H1 (cell line): ENCODE measurements around the gene DTX4. TPM values are rescaled to one million over a fixed set of nuclear protein-coding genes. Genes with fewer than 3 reads are reported as not detected.

Source experiments
- CTCF ChIA-PET: fragments of 300-600 bp; sonication (Branson Sonifier 250); formaldehyde crosslinking; loops from one replicate; lab custom pipeline; 2021; ENCODE audit not compliant: partially characterized antibody; lab: Charles Lee
- POLR2A ChIA-PET: fragments of 300-600 bp; sonication (Branson Sonifier 250); formaldehyde crosslinking; loops from one replicate; lab custom pipeline; 2021; ENCODE audit warnings: inconsistent platforms; ENCODE audit not compliant: partially characterized antibody; lab: Charles Lee
- DNase-seq, 2 experiments: peaks; one replicate each; pipeline versions ENCODE4 v3.0.0 to v3.0.0-alpha.2; 2010 to 2022; ENCODE audit warnings: low spot score in 2 of 2, low read depth in 1 of 2, mixed read lengths in 1 of 2
- FAIRE-seq: peaks from 2 replicates; lab custom pipeline; 2011; peaks lifted over from hg19 to GRCh38; lab: Jason Lieb, UNC
- H2AFZ ChIP-seq: 2 replicates; pipeline ENCODE4 v1.8.1; 2012; ENCODE audit warnings: low read length, inconsistent platforms
- H2AK5ac ChIP-seq: 2 replicates; pipeline ENCODE4 v1.6.1; 2013; ENCODE audit warnings: low read depth, low read length
- H2BK120ac ChIP-seq: replicated peaks from 2 replicates; pipeline ENCODE3; 2013; ENCODE audit warnings: low read depth, low read length, inconsistent platforms
- H2BK12ac ChIP-seq: 2 replicates; pipeline ENCODE4 v1.6.1; 2013; ENCODE audit warnings: low read depth, low read length
- H2BK15ac ChIP-seq: 2 replicates; pipeline ENCODE4 v1.6.1; 2013; ENCODE audit warnings: low read length
- H2BK20ac ChIP-seq: 2 replicates; pipeline ENCODE4 v1.6.1; 2013; ENCODE audit warnings: low read length
- H2BK5ac ChIP-seq: 2 replicates; pipeline ENCODE4 v1.6.1; 2013; ENCODE audit warnings: low read depth, low read length
- H3K14ac ChIP-seq: 2 replicates; pipeline ENCODE4 v1.6.1; 2013; ENCODE audit warnings: inconsistent platforms; ENCODE audit not compliant: insufficient read length
- H3K18ac ChIP-seq: 2 replicates; pipeline ENCODE4 v1.6.1; 2013; ENCODE audit warnings: low read length; ENCODE audit errors: extremely low read depth
- H3K23ac ChIP-seq: 2 replicates; pipeline ENCODE4 v1.6.1; 2013; ENCODE audit warnings: inconsistent platforms; ENCODE audit not compliant: insufficient read length
- H3K23me2 ChIP-seq: 2 replicates; pipeline ENCODE4 v1.6.1; 2013; ENCODE audit warnings: low read depth, low read length
- H3K27ac ChIP-seq: 2 replicates; pipeline ENCODE4 v1.6.1; 2011; ENCODE audit warnings: low read depth, low read length, inconsistent platforms
- H3K27me3 ChIP-seq, 4 experiments: replicated peaks in 1 of 4; 1 replicate in 1 of 4; 2 replicates in 3 of 4; pipeline versions ENCODE4 v1.6.1 to v1.8.1; 2011 to 2013; ENCODE audit warnings: low read length in 3 of 4, mild to moderate bottlenecking in 3 of 4, inconsistent platforms in 2 of 4, mixed read lengths in 2 of 4, moderate library complexity in 1 of 4; ENCODE audit not compliant: control insufficient read depth in 3 of 4, insufficient read depth in 3 of 4; ENCODE audit errors: extremely low read depth in 1 of 4
- H3K36me3 ChIP-seq, 4 experiments: 2 replicates each; pipeline versions ENCODE4 v1.6.1 to v1.8.1; 2011 to 2013; ENCODE audit warnings: mild to moderate bottlenecking in 4 of 4, low read length in 3 of 4, moderate library complexity in 2 of 4, control low read depth in 1 of 4, inconsistent platforms in 1 of 4; ENCODE audit not compliant: insufficient read depth in 4 of 4, control insufficient read depth in 2 of 4
- H3K4ac ChIP-seq: replicated peaks from 2 replicates; pipeline ENCODE3; 2013; ENCODE audit warnings: low read length, low read depth, mixed read lengths, inconsistent platforms; ENCODE audit not compliant: insufficient read length
- H3K4me1 ChIP-seq, 4 experiments: replicated peaks in 1 of 4; 1 replicate in 1 of 4; 2 replicates in 3 of 4; pipeline versions ENCODE4 v1.6.1 to v1.8.1; 2011 to 2013; ENCODE audit warnings: low read length in 3 of 4, inconsistent platforms in 2 of 4, mixed read lengths in 1 of 4; ENCODE audit not compliant: insufficient read depth in 4 of 4, control insufficient read depth in 3 of 4
- H3K4me2 ChIP-seq, 2 experiments: 2 replicates each; pipeline versions ENCODE4 v1.6.1 to v1.8.1; 2011 to 2013; ENCODE audit warnings: low read depth in 2 of 2, low read length in 2 of 2, control low read depth in 1 of 2, inconsistent platforms in 1 of 2, mild to moderate bottlenecking in 1 of 2; ENCODE audit not compliant: insufficient read depth in 1 of 2
- H3K4me3 ChIP-seq, 4 experiments: fragments of 200-600, 300-600 bp in 1 of 4; sonication (generic), shearing (Covaris generic), sonication (Bioruptor Twin) in 1 of 4; 2 replicates each; pipeline versions ENCODE4 v1.5.1 to v1.8.1; 2011 to 2016; ENCODE audit warnings: low read length in 4 of 4, low read depth in 3 of 4, control low read depth in 2 of 4, inconsistent platforms in 2 of 4, mild to moderate bottlenecking in 2 of 4, mixed read lengths in 1 of 4, moderate library complexity in 1 of 4; ENCODE audit not compliant: insufficient read depth in 2 of 4; ENCODE audit errors: extremely low read depth in 1 of 4
- H3K56ac ChIP-seq: replicated peaks from 2 replicates; pipeline ENCODE3; 2013; ENCODE audit warnings: low read depth, mild to moderate bottlenecking, mixed read lengths, low read length, inconsistent platforms; ENCODE audit not compliant: insufficient read length
- H3K79me1 ChIP-seq: 2 replicates; pipeline ENCODE4 v1.6.1; 2013; ENCODE audit warnings: low read depth, low read length, control low read depth
- H3K79me2 ChIP-seq, 2 experiments: 2 replicates each; pipeline versions ENCODE4 v1.6.1 to v1.8.1; 2012 to 2013; ENCODE audit warnings: low read length in 2 of 2, mild to moderate bottlenecking in 2 of 2, inconsistent platforms in 1 of 2; ENCODE audit not compliant: insufficient read depth in 2 of 2, control insufficient read depth in 1 of 2
- H3K9ac ChIP-seq, 4 experiments: replicated peaks in 1 of 4; 1 replicate in 1 of 4; 2 replicates in 3 of 4; pipeline versions ENCODE4 v1.6.1 to v1.8.1; 2011 to 2013; ENCODE audit warnings: low read depth in 3 of 4, low read length in 3 of 4, control low read depth in 2 of 4, mild to moderate bottlenecking in 2 of 4, moderate library complexity in 2 of 4, inconsistent platforms in 1 of 4; ENCODE audit errors: extremely low read depth in 1 of 4
- H3K9me3 ChIP-seq, 2 experiments: 2 replicates each; pipeline versions ENCODE4 v1.6.1 to v1.8.1; 2012 to 2013; ENCODE audit warnings: mild to moderate bottlenecking in 2 of 2, moderate library complexity in 2 of 2, control low read depth in 1 of 2, inconsistent platforms in 1 of 2, low read depth in 1 of 2, low read length in 1 of 2, mixed read lengths in 1 of 2; ENCODE audit not compliant: insufficient read depth in 2 of 2
- H4K20me1 ChIP-seq, 2 experiments: replicated peaks in 1 of 2; 2 replicates each; pipeline versions ENCODE3 to v1.8.1; 2011 to 2013; ENCODE audit warnings: inconsistent platforms in 2 of 2, low read length in 2 of 2, mild to moderate bottlenecking in 1 of 2; ENCODE audit not compliant: insufficient read depth in 2 of 2, control insufficient read depth in 1 of 2
- H4K5ac ChIP-seq: 2 replicates; pipeline ENCODE4 v1.6.1; 2013; ENCODE audit warnings: low read length, low read depth, mixed read lengths, inconsistent platforms; ENCODE audit not compliant: insufficient read length
- H4K8ac ChIP-seq: 2 replicates; pipeline ENCODE4 v1.8.0; 2013; ENCODE audit warnings: mild to moderate bottlenecking, moderate library complexity, low read length, inconsistent platforms; ENCODE audit not compliant: insufficient read depth; ENCODE audit errors: extremely low read depth
- H4K91ac ChIP-seq: replicated peaks from 2 replicates; pipeline ENCODE3; 2013; ENCODE audit warnings: low read length, mixed read lengths, inconsistent platforms; ENCODE audit not compliant: insufficient read length
- CHD1 ChIP-seq: IDR thresholded peaks from 2 replicates; pipeline ENCODE4 v1.6.1; 2012; ENCODE audit warnings: low read depth, low read length, improper control_type of control experiment
- CTCF ChIP-seq, 3 experiments: IDR thresholded peaks; 1 replicate in 2 of 3; 2 replicates in 1 of 3; pipeline versions ENCODE4 v1.5.1 to v1.6.1; 2011; ENCODE audit warnings: low read length in 3 of 3, mild to moderate bottlenecking in 3 of 3, inconsistent platforms in 2 of 3, low read depth in 1 of 3, moderate library complexity in 1 of 3; ENCODE audit not compliant: insufficient read depth in 1 of 3; ENCODE audit errors: control extremely low read depth in 1 of 3
- KDM4A ChIP-seq: IDR thresholded peaks from one replicate; pipeline ENCODE4 v1.7.1; 2012; ENCODE audit warnings: low read depth, mild to moderate bottlenecking, moderate library complexity, low read length, inconsistent platforms; ENCODE audit not compliant: severe bottlenecking
- RAD21 ChIP-seq, 2 experiments: IDR thresholded peaks in 1 of 2; conservative IDR thresholded peaks in 1 of 2; 2 replicates each; pipeline ENCODE4 v1.6.1; 2011; ENCODE audit warnings: low read depth in 2 of 2, low read length in 2 of 2, improper control_type of control experiment in 1 of 2, inconsistent platforms in 1 of 2, mild to moderate bottlenecking in 1 of 2, moderate library complexity in 1 of 2
- RNF2 ChIP-seq: fragments of 200-900, 300-1000 bp; sonication (generic); IDR thresholded peaks from 2 replicates; pipeline ENCODE4 v1.7.1; 2016; ENCODE audit warnings: borderline replicate concordance, low read depth, mild to moderate bottlenecking, antibody characterized with exemption, low read length; ENCODE audit not compliant: poor library complexity, severe bottlenecking; ENCODE audit errors: missing control alignments
- SP1 ChIP-seq: IDR thresholded peaks from 2 replicates; pipeline ENCODE4 v1.6.1; 2011; ENCODE audit warnings: low read depth, low read length
- TEAD4 ChIP-seq: IDR thresholded peaks from 2 replicates; pipeline ENCODE4 v1.6.1; 2012; ENCODE audit warnings: low read depth, low read length, inconsistent platforms, mixed read lengths
- WGBS, 2 experiments: shearing (Covaris generic) in 1 of 2; methylation state at CpG; one replicate each; pipeline versions ENCODE4 v1.1.6 to v1.1.7; 2013 to 2015; ENCODE audit warnings: low lambda C conversion rate in 2 of 2, mixed read lengths in 2 of 2, inconsistent platforms in 1 of 2, low coverage in 1 of 2, missing lambda C conversion rate in 1 of 2; ENCODE audit not compliant: insufficient replicate concordance in 2 of 2, insufficient coverage in 1 of 2, insufficient read length in 1 of 2; ENCODE audit errors: extremely low coverage in 1 of 2, missing lambda C conversion rate in 1 of 2; 5-methylcytosine and 5-hydroxymethylcytosine counted together
- polyA plus RNA-seq, 7 experiments: library from polyadenylated mRNA; depleted of rRNA in 3 of 7; stranded (reverse) in 5 of 7; unstranded in 2 of 7; fragments of >200 nt in 5 of 7; fragments of 200-250 nt in 2 of 7; gene quantifications; 1 replicate in 5 of 7; 2 replicates in 1 of 7; 4 replicates in 1 of 7; pipeline versions ENCODE4 v1.2.1 to v1.2.3, GENCODE V29; 2011 to 2013; ENCODE audit warnings: missing spikeins in 2 of 7, mixed read lengths in 2 of 7
- total RNA-seq: library from RNA; stranded (reverse); fragmentation: NEBNext Ultra II Directional; extraction: Animal tissue kit (Norgen Biotek cat#: 25700); gene quantifications from 2 replicates; pipeline ENCODE4 v1.2.1, GENCODE V29; 2021

The DTX4 gene
- total and polyA plus RNA-seq, 2 of the 8 experiments (the other 6 are each of a cell fraction or from before 2014, with no cell fraction given), result 5.1 to 18.8 TPM

GRCh38 chr11:59207988-59208451 is 36.1 kb downstream of the DTX4 start:
- Histone ChIP-seq H2AK5ac (no peak overlapping the region), H3K56ac (no peak overlapping the region), H2BK20ac (no peak overlapping the region), H3K4me2 (no peak overlapping the region), H3K27ac (no peak overlapping the region), H2BK15ac (no peak overlapping the region), H3K36me3 (peaks cover 0 to 14% (median 7%) of the 10 kb centered on the region in 4 experiments; a peak in 3 of 8 replicates), H3K79me2 (no peaks in the 10 kb centered on the region), H3K9me3 (no peaks in the 10 kb centered on the region), H3K4ac (no peak overlapping the region), H3K18ac (no peak overlapping the region), H3K4me1 (peaks cover 0 to 2% (median 0%) of the 10 kb centered on the region in 4 experiments; a peak in 1 of 7 replicates), H3K23me2 (no peaks in the 10 kb centered on the region), H3K27me3 (no peaks in the 10 kb centered on the region), H3K79me1 (no peaks in the 10 kb centered on the region), H3K9ac (no peak overlapping the region), H4K8ac (no peak overlapping the region), H2BK12ac (no peak overlapping the region), H4K5ac (no peak overlapping the region), H2AFZ (no peak overlapping the region), H2BK5ac (no peak overlapping the region), H3K4me3 (no peak overlapping the region), H3K14ac (no peak overlapping the region), H4K20me1 (no peaks in the 10 kb centered on the region), H4K91ac (no peak overlapping the region), H3K23ac (no peak overlapping the region), H2BK120ac (no peak overlapping the region)
- no peak for FAIRE-seq
- ChIA-PET CTCF (interaction anchor here (1.0 to 8.2 kb wide), 7 partner anchors 12 to 223 kb away, joined by 3 to 141 read pairs (median 8); no protein-coding TSS in a partner anchor), POLR2A (no interaction called here)
- TF ChIP-seq SP1, result no peak
- TF ChIP-seq CHD1, result no peak
- TF ChIP-seq CTCF (IDR thresholded peaks at IDR 0.05; ENCODE audit: control extremely low read depth in 1 of 3, insufficient read depth in 1 of 3, low read depth in 1 of 3, low read length in 3 of 3), result peak in 2 of 3 experiments; percentile 64 to 67; a peak in 3 of 4 replicates
- TF ChIP-seq TEAD4, result 0 out of 2 replicates have a peak, but pooled peaks have one; percentile 27
- peak; percentile 68 to 69 for TF ChIP-seq RAD21 (IDR thresholded peaks at IDR 0.05 in 1 of 2, conservative IDR thresholded peaks at IDR 0.05 in 1 of 2; ENCODE audit: low read depth in 2 of 2, low read length in 2 of 2)
- no peak for TF ChIP-seq KDM4A
- no peak for TF ChIP-seq RNF2
- DNase-seq, result no peak
- WGBS, 2 experiments, result 44% methylated on average over 5 of the region's 5 CpGs; no CpG with 5 or more reads in 1 of the 2 experiments
